Esophagus squamous epithelium (tissue), 4 donors: ENCODE measurements around the gene SMKR1.

ENCODE experiments used
- CTCF ChIP-seq, 6 experiments: fragments of 450-650 bp in 4 of 6; fragments of 200-600 bp in 2 of 6; sonication (generic) in 2 of 6; IDR thresholded peaks; one replicate each; pipeline ENCODE4 v1.5.1; 2016 to 2019; ENCODE audit warnings: antibody characterized with exemption in 6 of 6, mild to moderate bottlenecking in 4 of 6, moderate library complexity in 4 of 6
- POLR2A ChIP-seq, 4 donors: fragments of 450-650 bp; IDR thresholded peaks; one replicate each; pipeline ENCODE4 v1.6.1; 2017; ENCODE audit warnings: antibody characterized with exemption in 4 of 4, mild to moderate bottlenecking in 4 of 4, moderate library complexity in 3 of 4

- TF ChIP-seq POLR2A (IDR thresholded peaks at IDR 0.05) = no peak
- TF ChIP-seq CTCF (IDR thresholded peaks at IDR 0.05) = no peak
These were observed 30.9 kb upstream of the SMKR1 start for GRCh38 chr7:129471402-129471827.
